ENCODE data around the gene DOP1A.

DOP1A gene

GRCh38 chr6:83126223-83126622 lies 58.8 kb downstream of the DOP1A start:
- DNase-seq (ENCODE audit: low read depth, low spot score): no peak
- POLR2A ChIA-PET: no interaction called here
- H3K4me3 ChIP-seq (ENCODE audit: low read depth, low read length): no peak overlapping the region
- no peak for TF ChIP-seq CTCF (IDR thresholded peaks at IDR 0.05; ENCODE audit: insufficient read depth, low read length, missing control alignments)
- CTCF ChIA-PET: interaction anchor here (1.1 to 1.2 kb wide), 2 partner anchors 9 to 59 kb away, joined by 3 read pairs; no protein-coding TSS in a partner anchor

- CTCF ChIA-PET: interaction anchor here (1.1 to 1.2 kb wide), 2 partner anchors 9 to 60 kb away, joined by 3 read pairs; no protein-coding TSS in a partner anchor
- no peak for DNase-seq (ENCODE audit: low read depth, low spot score)
- POLR2A ChIA-PET: no interaction called here
- TF ChIP-seq CTCF (IDR thresholded peaks at IDR 0.05; ENCODE audit: insufficient read depth, low read length, missing control alignments): no peak
- no peak overlapping the region for H3K4me3 ChIP-seq (ENCODE audit: low read depth, low read length)
These were observed 59.3 kb downstream of the DOP1A start for GRCh38 chr6:83126807-83127206.

- POLR2A ChIA-PET: no interaction called here
These were observed 59.8 kb downstream of the DOP1A start for GRCh38 chr6:83127258-83127657.

GRCh38 chr6:83127976-83128375 lies 60.5 kb downstream of the DOP1A start:
- TF ChIP-seq CTCF (IDR thresholded peaks at IDR 0.05; ENCODE audit: insufficient read depth, low read length, missing control alignments): no peak
- ChIA-PET CTCF (no interaction called here), POLR2A (no interaction called here)
- DNase-seq (ENCODE audit: low read depth, low spot score): peak; percentile 23
- no peak overlapping the region for H3K4me3 ChIP-seq (ENCODE audit: low read depth, low read length)

More at GRCh38 chr6:83127258-83127657, 59.8 kb downstream of the DOP1A start:
- DNase-seq (ENCODE audit: low read depth, low spot score): no peak
- H3K4me3 ChIP-seq (ENCODE audit: low read depth, low read length): no peak overlapping the region
- CTCF ChIA-PET: no interaction called here
- TF ChIP-seq CTCF (IDR thresholded peaks at IDR 0.05; ENCODE audit: insufficient read depth, low read length, missing control alignments): no peak

GRCh38 chr6:83132121-83132520 lies 64.7 kb downstream of the DOP1A start:
- DNase-seq (ENCODE audit: low read depth, low spot score): no peak
- no peak for TF ChIP-seq CTCF (IDR thresholded peaks at IDR 0.05; ENCODE audit: insufficient read depth, low read length, missing control alignments)
- ChIA-PET POLR2A (interaction anchor here (0.7 kb wide), 1 partner anchor 871 kb away, joined by 3 read pairs; no protein-coding TSS in a partner anchor), CTCF (interaction anchor here (1.8 kb wide), 1 partner anchor 65 kb away, joined by 5 read pairs; the partner anchor contains the start of gene DOP1A)
- H3K4me3 ChIP-seq (ENCODE audit: low read depth, low read length): no peak overlapping the region

GRCh38 chr6:83138118-83138722 lies 70.7 kb downstream of the DOP1A start:
- TF ChIP-seq CTCF (IDR thresholded peaks at IDR 0.05; ENCODE audit: insufficient read depth, low read length, missing control alignments): no peak
- ChIA-PET CTCF (interaction anchor here (1.7 kb wide), 1 partner anchor 72 kb away, joined by 5 read pairs; no protein-coding TSS in a partner anchor), POLR2A (no interaction called here)
- DNase-seq (ENCODE audit: low read depth, low spot score): no peak
- H3K4me3 ChIP-seq (ENCODE audit: low read depth, low read length): no peak overlapping the region

Measured in AG04449 (cell line).